HG03575 (cell line): ENCODE measurements around the gene MBD3.

Experiments
- ATAC-seq: cut with Tn5 transposase; IDR thresholded peaks from one replicate; pipeline ENCODE4 v1.9.1; 2021; ENCODE audit not compliant: unreplicated experiment, insufficient number of reproducible peaks, low FRiP score; ENCODE audit errors: extremely low read depth

Gene MBD3

GRCh38 chr19:1605236-1606137 is 12.8 kb upstream of the MBD3 start, which contains the start of gene UQCR11:
Gene UQCR11 (minus strand): TSS chr19:1605462. CDS start chr19:1605409, 53 bp downstream.
- ATAC-seq, result peak; percentile 49

GRCh38 chr19:1602091-1602707 is 9.5 kb upstream of the MBD3 start:
- ATAC-seq, result no peak

- ATAC-seq, result no peak
These were observed 9.0 kb upstream of the MBD3 start for GRCh38 chr19:1601613-1602064.

- ATAC-seq, result no peak
These were observed 6.8 kb upstream of the MBD3 start for GRCh38 chr19:1599460-1599846.

GRCh38 chr19:1598777-1599459 is 6.3 kb upstream of the MBD3 start:
- ATAC-seq, result no peak

- no peak for ATAC-seq
These were observed 772 bp upstream of the MBD3 start for GRCh38 chr19:1593501-1593772.

- no peak for ATAC-seq
These were observed 476 bp downstream of the MBD3 start for GRCh38 chr19:1592024-1592754.

GRCh38 chr19:1591421-1592023 is 1.1 kb downstream of the MBD3 start:
- no peak for ATAC-seq

GRCh38 chr19:1590641-1591397 is 1.8 kb downstream of the MBD3 start:
- no peak for ATAC-seq

GRCh38 chr19:1587872-1588271 is 4.8 kb downstream of the MBD3 start:
- no peak for ATAC-seq

GRCh38 chr19:1585243-1585580 is 7.5 kb downstream of the MBD3 start:
- no peak for ATAC-seq

GRCh38 chr19:1584500-1585242 is 8.0 kb downstream of the MBD3 start:
- no peak for ATAC-seq

- no peak for ATAC-seq
These were observed 10.5 kb downstream of the MBD3 start for GRCh38 chr19:1582201-1582600.

- ATAC-seq, result no peak
These were observed 11.7 kb downstream of the MBD3 start for GRCh38 chr19:1580957-1581356.

GRCh38 chr19:1580382-1580781 is 12.3 kb downstream of the MBD3 start:
- ATAC-seq, result no peak

GRCh38 chr19:1579222-1579621 is 13.4 kb downstream of the MBD3 start:
- ATAC-seq, result no peak

GRCh38 chr19:1577929-1578618 is 14.6 kb downstream of the MBD3 start:
- ATAC-seq, result no peak
